ENCODE results near the gene ZNF593OS. TPM values are rescaled to one million over a fixed set of nuclear protein-coding genes. Genes with fewer than 3 reads are reported as not detected.

ZNF593OS gene
- total RNA-seq, 1 experiment from 2014 or later: not detected

GRCh38 chr1:26160527-26161414, 10.9 kb downstream of the ZNF593OS start (continued):
- no peak for TF ChIP-seq REST (IDR thresholded peaks at IDR 0.05; ENCODE audit: low read depth)
- TF ChIP-seq SRF (IDR thresholded peaks at IDR 0.05; ENCODE audit: low read depth): no peak
- TF ChIP-seq CEBPB (IDR thresholded peaks at IDR 0.05; ENCODE audit: low read depth): no peak
- no peak for TF ChIP-seq ZFX (IDR thresholded peaks at IDR 0.05)

- H3K4me2 ChIP-seq (ENCODE audit: low read length): peak overlapping the region; percentile 50; the same call in 1 of the 2 replicates
- no peaks in the 10 kb centered on the region for H3K27me3 ChIP-seq (ENCODE audit: insufficient read depth, low read length)
- POLR2A ChIA-PET: no interaction called here
These were observed 11.9 kb downstream of the ZNF593OS start for GRCh38 chr1:26159743-26160039.

More at GRCh38 chr1:26159743-26160039, 11.9 kb downstream of the ZNF593OS start:
- DNase-seq (ENCODE audit: low read depth, low spot score): no peak
- Histone ChIP-seq H3K27ac (ENCODE audit: low read depth, low read length) (no peak overlapping the region), H3K9me2 (ENCODE audit: insufficient read depth) (no peaks in the 10 kb centered on the region), H2AFZ (ENCODE audit: low read depth, low read length, poor library complexity, severe bottlenecking) (no peak overlapping the region), H3K79me2 (ENCODE audit: insufficient read depth, low read length) (no peaks in the 10 kb centered on the region), H3K4me1 (ENCODE audit: control insufficient read depth in 1 of 2, insufficient read depth in 2 of 2, low read length in 2 of 2) (peaks cover 20 to 57% of the 10 kb centered on the region in 2 experiments), H3K9ac (ENCODE audit: low read length) (no peak overlapping the region), H3K4me3 (replicated peaks in 1 of 2; ENCODE audit: low read depth in 1 of 2, low read length in 2 of 2) (no peak overlapping the region), H3K9me3 (ENCODE audit: control insufficient read depth in 1 of 2, insufficient read depth in 1 of 2, low read depth in 1 of 2, low read length in 2 of 2) (no peaks in the 10 kb centered on the region), H3K36me3 (ENCODE audit: control insufficient read depth in 1 of 2, insufficient read depth in 2 of 2, low read length in 2 of 2) (no peaks in the 10 kb centered on the region), H4K20me1 (ENCODE audit: insufficient read depth) (no peaks in the 10 kb centered on the region)
- RAD21 ChIA-PET (ENCODE audit: low non-redundant PET in 1 of 2, low total read pairs in 2 of 2, uncharacterized antibody in 2 of 2, unreplicated experiment in 2 of 2): no interaction called here
- BruUV-seq (replicated peaks): no TSS peak
- TF ChIP-seq MAX (IDR thresholded peaks at IDR 0.05): no peak
- TF ChIP-seq ZBTB33 (IDR thresholded peaks at IDR 0.05; ENCODE audit: extremely low read depth, insufficient replicate concordance, low read length): no peak
- TF ChIP-seq EGR1 (IDR thresholded peaks at IDR 0.05; ENCODE audit: low read depth): no peak
- no peak for TF ChIP-seq POLR2A (IDR thresholded peaks at IDR 0.05; ENCODE audit: borderline replicate concordance, extremely low read depth, insufficient read depth, insufficient read length)
- no peak for TF ChIP-seq POLR2AphosphoS5 (IDR thresholded peaks at IDR 0.05; ENCODE audit: low read depth, low read length)
- TF ChIP-seq SP1 (IDR thresholded peaks at IDR 0.05; ENCODE audit: low read depth): no peak
- no peak for TF ChIP-seq CEBPB (IDR thresholded peaks at IDR 0.05; ENCODE audit: low read depth)
- no peak for TF ChIP-seq EZH2 (IDR thresholded peaks at IDR 0.05)
- intact Hi-C loops (cut with micrococcal nuclease): no loop called here
- CTCF ChIA-PET: no interaction called here
- ATAC-seq: no peak
